ENCODE measurements around the gene ENO2.

Gene ENO2

GRCh38 chr12:6927379-6928021 lies 13.1 kb downstream of the ENO2 start, which contains the start of gene ATN1:
TSS of gene ATN1 (plus strand) at chr12:6927959. CDS start at chr12:6934002, 6,043 bp downstream.
- Histone ChIP-seq H4K20me1 (ENCODE audit: insufficient read depth, low read length) (no peaks in the 10 kb centered on the region), H3K79me2 (ENCODE audit: insufficient read depth, low read length) (no peaks in the 10 kb centered on the region)

GRCh38 chr12:6928022-6928702 lies 13.8 kb downstream of the ENO2 start:
- H3K4me1 ChIP-seq (ENCODE audit: insufficient read depth, low read length, severe bottlenecking): peaks cover 4% of the 10 kb centered on the region
- no peak overlapping the region for H3K9ac ChIP-seq (ENCODE audit: low read length)
- H2AFZ ChIP-seq (ENCODE audit: low read length): no peak overlapping the region
- peak overlapping the region; percentile 12 for H3K4me3 ChIP-seq (ENCODE audit: low read depth, low read length, poor library complexity, severe bottlenecking)
- no peaks in the 10 kb centered on the region for H4K20me1 ChIP-seq (ENCODE audit: insufficient read depth, low read length)
- no peaks in the 10 kb centered on the region for H3K9me3 ChIP-seq (ENCODE audit: low read length)
- no peak overlapping the region for H3K4me2 ChIP-seq (ENCODE audit: low read length)
- H3K36me3 ChIP-seq (ENCODE audit: insufficient read depth, low read length): no peaks in the 10 kb centered on the region
- peaks cover 15% of the 10 kb centered on the region; the same call in 1 of the 2 replicates for H3K27me3 ChIP-seq (ENCODE audit: insufficient read depth, low read length)
- TF ChIP-seq EZH2 (IDR thresholded peaks at IDR 0.05; ENCODE audit: borderline replicate concordance, low read length): no peak
- TF ChIP-seq, protein P1, sequence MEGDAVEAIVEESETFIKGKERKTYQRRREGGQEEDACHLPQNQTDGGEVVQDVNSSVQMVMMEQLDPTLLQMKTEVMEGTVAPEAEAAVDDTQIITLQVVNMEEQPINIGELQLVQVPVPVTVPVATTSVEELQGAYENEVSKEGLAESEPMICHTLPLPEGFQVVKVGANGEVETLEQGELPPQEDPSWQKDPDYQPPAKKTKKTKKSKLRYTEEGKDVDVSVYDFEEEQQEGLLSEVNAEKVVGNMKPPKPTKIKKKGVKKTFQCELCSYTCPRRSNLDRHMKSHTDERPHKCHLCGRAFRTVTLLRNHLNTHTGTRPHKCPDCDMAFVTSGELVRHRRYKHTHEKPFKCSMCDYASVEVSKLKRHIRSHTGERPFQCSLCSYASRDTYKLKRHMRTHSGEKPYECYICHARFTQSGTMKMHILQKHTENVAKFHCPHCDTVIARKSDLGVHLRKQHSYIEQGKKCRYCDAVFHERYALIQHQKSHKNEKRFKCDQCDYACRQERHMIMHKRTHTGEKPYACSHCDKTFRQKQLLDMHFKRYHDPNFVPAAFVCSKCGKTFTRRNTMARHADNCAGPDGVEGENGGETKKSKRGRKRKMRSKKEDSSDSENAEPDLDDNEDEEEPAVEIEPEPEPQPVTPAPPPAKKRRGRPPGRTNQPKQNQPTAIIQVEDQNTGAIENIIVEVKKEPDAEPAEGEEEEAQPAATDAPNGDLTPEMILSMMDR (IDR thresholded peaks at IDR 0.05; ENCODE audit: low read length): no peak
- H3K27ac ChIP-seq (ENCODE audit: low read depth, low read length, poor library complexity, severe bottlenecking): no peak overlapping the region
- no peaks in the 10 kb centered on the region for H3F3A ChIP-seq (ENCODE audit: insufficient read depth, low read length)
- no peaks in the 10 kb centered on the region for H3K79me2 ChIP-seq (ENCODE audit: insufficient read depth, low read length)
- H3K9me2 ChIP-seq (ENCODE audit: low read depth, low read length): no peaks in the 10 kb centered on the region

More at GRCh38 chr12:6927379-6928021, 13.1 kb downstream of the ENO2 start, which contains the start of gene ATN1:
- H2AFZ ChIP-seq (ENCODE audit: low read length): no peak within 1 kb of the TSS
- H3F3A ChIP-seq (ENCODE audit: insufficient read depth, low read length): no peaks in the 10 kb centered on the region
- H3K36me3 ChIP-seq (ENCODE audit: insufficient read depth, low read length): no peaks in the 10 kb centered on the region
- H3K9ac ChIP-seq (ENCODE audit: low read length): peak within 1 kb of the TSS; percentile 32; the same call in 1 of the 2 replicates
- H3K27me3 ChIP-seq (ENCODE audit: insufficient read depth, low read length): peaks cover 15% of the 10 kb centered on the region; the same call in 1 of the 2 replicates
- H3K9me2 ChIP-seq (ENCODE audit: low read depth, low read length): no peaks in the 10 kb centered on the region
- peaks cover 9% of the 10 kb centered on the region for H3K4me1 ChIP-seq (ENCODE audit: insufficient read depth, low read length, severe bottlenecking)
- TF ChIP-seq EZH2 (IDR thresholded peaks at IDR 0.05; ENCODE audit: borderline replicate concordance, low read length): no peak
- TF ChIP-seq, protein P1 (IDR thresholded peaks at IDR 0.05; ENCODE audit: low read length): no peak
- no peaks in the 10 kb centered on the region for H3K9me3 ChIP-seq (ENCODE audit: low read length)
- peak within 1 kb of the TSS; percentile 75 for H3K4me2 ChIP-seq (ENCODE audit: low read length)
- H3K27ac ChIP-seq (ENCODE audit: low read depth, low read length, poor library complexity, severe bottlenecking): no peak within 1 kb of the TSS
- H3K4me3 ChIP-seq (ENCODE audit: low read depth, low read length, poor library complexity, severe bottlenecking): peak within 1 kb of the TSS; percentile 56

GRCh38 chr12:6928703-6929407 lies 14.5 kb downstream of the ENO2 start:
- Histone ChIP-seq H3K9me2 (ENCODE audit: low read depth, low read length) (no peaks in the 10 kb centered on the region), H3K4me3 (ENCODE audit: low read depth, low read length, poor library complexity, severe bottlenecking) (no peak overlapping the region), H3K4me2 (ENCODE audit: low read length) (no peak overlapping the region), H3K27ac (ENCODE audit: low read depth, low read length, poor library complexity, severe bottlenecking) (no peak overlapping the region), H3K9me3 (ENCODE audit: low read length) (no peaks in the 10 kb centered on the region), H3K79me2 (ENCODE audit: insufficient read depth, low read length) (no peaks in the 10 kb centered on the region), H4K20me1 (ENCODE audit: insufficient read depth, low read length) (no peaks in the 10 kb centered on the region), H3K9ac (ENCODE audit: low read length) (no peak overlapping the region), H3K4me1 (ENCODE audit: insufficient read depth, low read length, severe bottlenecking) (peaks cover 4% of the 10 kb centered on the region), H2AFZ (ENCODE audit: low read length) (no peak overlapping the region), H3F3A (ENCODE audit: insufficient read depth, low read length) (no peaks in the 10 kb centered on the region), H3K36me3 (ENCODE audit: insufficient read depth, low read length) (peaks cover 3% of the 10 kb centered on the region; the same call in 1 of the 2 replicates), H3K27me3 (ENCODE audit: insufficient read depth, low read length) (peaks cover 15% of the 10 kb centered on the region; the same call in 1 of the 2 replicates)
- TF ChIP-seq, protein P1 (IDR thresholded peaks at IDR 0.05; ENCODE audit: low read length): no peak
- no peak for TF ChIP-seq EZH2 (IDR thresholded peaks at IDR 0.05; ENCODE audit: borderline replicate concordance, low read length)
